Ishikawa (cell line): Measurements from ENCODE around the gene ATP12A.

Source experiments
- CEBPB ChIP-seq: IDR thresholded peaks from 2 replicates; pipeline ENCODE4 v1.6.1; 2012
- EP300 ChIP-seq: IDR thresholded peaks from 2 replicates; pipeline ENCODE4 v1.6.1; 2012; ENCODE audit warnings: borderline replicate concordance
- FOXM1 ChIP-seq: IDR thresholded peaks from 2 replicates; pipeline ENCODE4 v1.6.1; 2012; ENCODE audit warnings: low read depth, borderline replicate concordance
- RAD21 ChIP-seq: IDR thresholded peaks from 2 replicates; pipeline ENCODE4 v1.6.1; 2012; ENCODE audit warnings: low read depth
- TAF1 ChIP-seq: IDR thresholded peaks from 2 replicates; pipeline ENCODE4 v1.6.1; 2012; ENCODE audit warnings: low read depth, mild to moderate bottlenecking
- YY1 ChIP-seq: IDR thresholded peaks from 2 replicates; pipeline ENCODE4 v1.6.1; 2012; ENCODE audit warnings: low read depth
- ZBTB7A ChIP-seq: IDR thresholded peaks from 2 replicates; pipeline ENCODE4 v1.6.1; 2012; ENCODE audit warnings: low read depth

DNA sequence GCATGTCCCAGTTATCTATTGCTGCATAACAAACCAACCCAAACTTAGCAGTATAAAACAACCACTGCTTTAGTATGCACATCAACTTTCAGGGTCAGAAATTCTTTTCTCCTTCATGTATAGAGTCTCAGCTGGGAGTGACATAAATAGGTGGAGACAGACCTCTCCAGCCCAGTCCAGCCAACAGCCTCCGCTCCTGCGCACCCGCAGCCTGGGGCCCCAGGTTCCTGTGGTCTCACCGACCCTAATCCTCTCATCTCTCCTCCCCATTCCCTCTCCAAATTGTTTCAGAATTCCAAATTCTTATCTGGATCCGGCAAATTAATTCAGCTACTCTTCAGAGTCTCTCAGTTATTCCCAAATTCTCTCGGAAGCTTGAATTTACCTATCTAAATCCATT lies 522 bp upstream of the ATP12A start:
- no peak for TF ChIP-seq TAF1
- TF ChIP-seq EP300 = no peak
- TF ChIP-seq FOXM1 = no peak
- no peak for TF ChIP-seq CEBPB
- TF ChIP-seq RAD21 = no peak
- no peak for TF ChIP-seq YY1
- no peak for TF ChIP-seq ZBTB7A
